SU-DHL-6 (cell line): ENCODE results near the gene OCLN.
A peak's percentile ranks its signal among the peaks of the same experiment; 100 is the strongest.
"Not testable (repeated sequence)": the region's sequence is repeated elsewhere in the genome, so short reads cannot be mapped to it uniquely, and the experiment has no call there.

Source experiments
- H2AFZ ChIP-seq: fragments of 200-600 bp; sonication (generic); 2 replicates; pipeline ENCODE4 v1.6.1; 2014; ENCODE audit warnings: low read depth, mild to moderate bottlenecking, moderate library complexity, mixed read lengths, antibody characterized with exemption, low read length; ENCODE audit not compliant: severe bottlenecking
- H3F3A ChIP-seq: fragments of 200-600 bp; shearing (Covaris generic); 2 replicates; pipeline ENCODE4 v1.6.0; 2016; ENCODE audit warnings: antibody characterized with exemption, mild to moderate bottlenecking; ENCODE audit not compliant: insufficient read depth
- H3K27ac ChIP-seq: fragments of 200-600 bp; sonication (generic); 2 replicates; pipeline ENCODE4 v1.5.1; 2016; ENCODE audit warnings: low read depth, mild to moderate bottlenecking, low read length, moderate library complexity, mixed read lengths
- H3K27me3 ChIP-seq: fragments of 200-600 bp; sonication (generic), shearing (Covaris generic); 2 replicates; pipeline ENCODE4 v1.6.0; 2014; ENCODE audit warnings: mild to moderate bottlenecking, low read length
- H3K36me3 ChIP-seq: fragments of 200-600 bp; sonication (generic); 2 replicates; pipeline ENCODE4 v1.6.1; 2014; ENCODE audit warnings: mild to moderate bottlenecking, low read length, mixed read lengths
- H3K4me2 ChIP-seq: fragments of 300-600, 200-600 bp; shearing (Covaris generic), sonication (generic); 2 replicates; pipeline ENCODE4 v1.6.0; 2014; ENCODE audit warnings: low read length, low read depth, mild to moderate bottlenecking; ENCODE audit not compliant: poor library complexity, severe bottlenecking
- H3K4me3 ChIP-seq: fragments of 200-600 bp; sonication (generic); 2 replicates; pipeline ENCODE4 v1.5.1; 2014; ENCODE audit warnings: antibody characterized with exemption, low read length, mild to moderate bottlenecking, mixed read lengths; ENCODE audit not compliant: insufficient read depth, poor library complexity, severe bottlenecking
- H3K79me2 ChIP-seq: fragments of 200-600 bp; sonication (generic); 2 replicates; pipeline ENCODE4 v1.6.1; 2014; ENCODE audit warnings: mild to moderate bottlenecking, low read length, moderate library complexity; ENCODE audit not compliant: insufficient read depth
- H3K9ac ChIP-seq: fragments of 200-600 bp; sonication (generic); 2 replicates; pipeline ENCODE4 v1.7.0; 2014; ENCODE audit warnings: mild to moderate bottlenecking, low read length
- H3K9me2 ChIP-seq: fragments of 200-600 bp; sonication (generic); replicated peaks from 2 replicates; pipeline ENCODE4 v1.6.1; 2014; ENCODE audit warnings: low read length; ENCODE audit not compliant: insufficient read depth
- H3K9me3 ChIP-seq: fragments of 200-600 bp; sonication (generic); 2 replicates; pipeline ENCODE4 v1.6.1; 2014; ENCODE audit warnings: low read length, mixed read lengths; ENCODE audit not compliant: insufficient read depth
- H4K20me1 ChIP-seq: fragments of 200-600 bp; sonication (generic); 2 replicates; pipeline ENCODE4 v1.6.1; 2014; ENCODE audit warnings: low read depth, mild to moderate bottlenecking, antibody characterized with exemption, low read length, moderate library complexity, mixed read lengths
- CTCF ChIP-seq: fragments of 200-600 bp; sonication (generic); IDR thresholded peaks from one replicate; pipeline ENCODE4 v1.5.1; 2017; ENCODE audit warnings: antibody characterized with exemption, mild to moderate bottlenecking, low read length, moderate library complexity; ENCODE audit not compliant: insufficient read depth, poor library complexity, severe bottlenecking
- EZH2phosphoT487 ChIP-seq: fragments of 200-600 bp; sonication (generic), shearing (Covaris generic); conservative IDR thresholded peaks from 2 replicates; pipeline ENCODE4 v1.6.1; 2018; ENCODE audit warnings: mild to moderate bottlenecking, antibody characterized with exemption, low read length, moderate library complexity, mixed read lengths

The OCLN gene

DNA sequence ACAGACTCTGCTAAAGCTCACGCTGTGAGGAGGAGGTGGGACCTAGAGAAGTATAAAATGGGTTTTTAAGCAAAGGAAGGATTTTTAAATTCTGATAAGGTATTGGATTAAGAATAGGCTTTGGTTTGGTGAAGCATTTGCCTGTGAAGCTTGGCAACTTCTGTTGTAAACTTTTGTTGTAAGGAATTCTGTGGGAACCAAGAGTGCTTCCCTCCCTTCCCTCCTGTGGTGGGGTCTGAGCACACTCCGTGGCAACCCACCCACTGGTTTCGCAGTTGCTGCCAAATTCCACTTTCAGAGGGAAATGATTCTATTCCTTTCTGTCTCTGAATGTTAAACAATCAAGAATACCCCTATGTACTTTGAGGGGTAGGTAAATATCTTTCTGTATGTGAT, 38.8 kb downstream of the OCLN start:
- Histone ChIP-seq H3K9me3 (no peaks in the 10 kb centered on the region), H3K4me3 (no peak overlapping the region), H3K9ac (no peak overlapping the region), H3F3A (no peaks in the 10 kb centered on the region), H4K20me1 (no peaks in the 10 kb centered on the region), H3K79me2 (no peaks in the 10 kb centered on the region), H3K27ac (no peak overlapping the region), H3K4me2 (no peak overlapping the region), H3K36me3 (no peaks in the 10 kb centered on the region), H2AFZ (no peak overlapping the region), H3K9me2 (no peaks in the 10 kb centered on the region), H3K27me3 (no peaks in the 10 kb centered on the region)
- TF ChIP-seq EZH2phosphoT487 (no peak), CTCF (no peak)

GRCh38 chr5:69537911-69538310, 45.3 kb downstream of the OCLN start:
- H3K79me2 ChIP-seq, H3K27ac ChIP-seq, H3K9me2 ChIP-seq, H3K4me3 ChIP-seq, H2AFZ ChIP-seq, H3K4me2 ChIP-seq, H3K9ac ChIP-seq, H3K9me3 ChIP-seq, H3K27me3 ChIP-seq, H4K20me1 ChIP-seq, H3K36me3 ChIP-seq, H3F3A ChIP-seq: not testable (repeated sequence)

GRCh38 chr5:69538735-69539134, 46.1 kb downstream of the OCLN start:
- H3K9me2 ChIP-seq, H3K27ac ChIP-seq, H3K79me2 ChIP-seq, H3F3A ChIP-seq, H3K4me2 ChIP-seq, H3K36me3 ChIP-seq, H3K27me3 ChIP-seq, H3K9ac ChIP-seq, H3K4me3 ChIP-seq, H2AFZ ChIP-seq, H4K20me1 ChIP-seq, H3K9me3 ChIP-seq: not testable (repeated sequence)

- not testable (repeated sequence) for H3K79me2 ChIP-seq, H3K4me3 ChIP-seq, H3K27ac ChIP-seq, H3K9ac ChIP-seq, H3F3A ChIP-seq, H3K4me2 ChIP-seq, H2AFZ ChIP-seq, H3K36me3 ChIP-seq, H3K9me3 ChIP-seq, H3K9me2 ChIP-seq, H4K20me1 ChIP-seq, H3K27me3 ChIP-seq
Measured at GRCh38 chr5:69541347-69541746, 48.8 kb downstream of the OCLN start.

DNA sequence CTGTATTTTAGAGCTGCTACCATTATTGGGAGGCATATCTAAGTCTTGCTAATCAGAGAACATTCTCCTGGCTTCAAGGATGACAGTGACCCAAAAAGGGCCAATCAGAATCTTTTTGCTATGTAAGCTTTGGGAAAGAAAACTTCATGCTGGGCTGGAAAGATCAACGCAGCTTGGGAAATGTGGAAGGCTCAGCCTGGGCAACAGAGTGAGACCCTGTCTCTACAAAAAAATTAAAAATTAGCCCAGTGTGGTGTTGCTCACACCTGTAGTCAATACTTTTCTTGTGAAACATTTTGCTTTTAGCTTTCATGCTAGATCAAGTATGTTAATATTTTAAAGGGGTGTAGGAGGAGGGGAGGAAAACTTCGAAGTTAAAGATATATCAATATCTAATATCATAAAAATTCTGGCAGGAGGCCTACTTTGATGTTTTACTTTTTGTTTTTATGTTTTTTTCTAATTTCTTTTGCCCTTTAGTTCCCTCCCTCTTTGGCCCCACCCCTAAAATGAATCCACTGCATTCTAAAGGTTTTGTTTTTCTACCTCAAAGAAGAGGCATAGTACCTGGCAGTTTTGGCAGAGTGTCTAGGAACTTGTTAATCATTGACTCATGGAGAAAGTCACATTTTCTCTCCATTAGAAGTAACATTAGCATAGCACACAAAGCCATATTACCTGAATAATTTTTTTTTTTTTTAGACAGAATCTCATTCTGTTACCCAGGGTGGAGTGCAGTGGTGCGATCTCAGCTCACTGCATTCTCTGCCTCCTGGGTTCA, 50.4 kb downstream of the OCLN start:
- H3K36me3 ChIP-seq, H3K9me2 ChIP-seq, H3K27ac ChIP-seq, H3K4me2 ChIP-seq, H3K79me2 ChIP-seq, H4K20me1 ChIP-seq, H2AFZ ChIP-seq, H3K4me3 ChIP-seq, H3K9me3 ChIP-seq, H3K9ac ChIP-seq, H3K27me3 ChIP-seq, H3F3A ChIP-seq: not testable (repeated sequence)

DNA sequence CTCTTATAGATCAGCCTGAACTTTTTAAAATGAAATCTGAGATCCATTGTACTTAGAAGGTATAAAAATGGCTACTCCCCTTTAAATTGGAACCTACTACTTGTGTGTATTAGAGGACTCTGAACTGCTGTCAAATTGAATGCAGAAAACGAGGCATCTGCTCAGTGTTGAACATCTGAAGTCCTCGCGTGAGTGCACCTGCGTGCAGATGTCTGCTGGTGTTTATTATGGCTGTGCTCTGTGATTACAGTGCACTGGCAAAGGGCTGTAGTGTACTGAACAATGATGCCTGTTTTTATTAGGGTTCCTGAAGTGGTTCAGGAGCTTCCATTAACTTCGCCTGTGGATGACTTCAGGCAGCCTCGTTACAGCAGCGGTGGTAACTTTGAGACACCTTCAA, 52.0 kb downstream of the OCLN start:
- H3K4me3 ChIP-seq, H3F3A ChIP-seq, H3K9me2 ChIP-seq, H3K9ac ChIP-seq, H4K20me1 ChIP-seq, H3K9me3 ChIP-seq, H3K27ac ChIP-seq, H3K4me2 ChIP-seq, H3K36me3 ChIP-seq, H3K79me2 ChIP-seq, H3K27me3 ChIP-seq, H2AFZ ChIP-seq: not testable (repeated sequence)

GRCh38 chr5:69559908-69560330, 67.3 kb downstream of the OCLN start, which contains the start of gene GTF2H2C:
Gene GTF2H2C, plus strand, starts transcription at chr5:69560191. Its CDS starts 4,942 bp downstream, at chr5:69565133.
- not testable (repeated sequence) for H4K20me1 ChIP-seq, H3F3A ChIP-seq, H3K9me3 ChIP-seq, H3K27ac ChIP-seq, H3K27me3 ChIP-seq, H3K36me3 ChIP-seq, H3K79me2 ChIP-seq, H3K9me2 ChIP-seq
- Histone ChIP-seq H3K4me2 (peak within 1 kb of the TSS; percentile 55), H2AFZ (peak within 1 kb of the TSS; percentile 90), H3K4me3 (peak within 1 kb of the TSS; percentile 44), H3K9ac (peak within 1 kb of the TSS; percentile 49)
